Measurements from ENCODE around the gene GTPBP1. TPM values are rescaled to one million over a fixed set of nuclear protein-coding genes. Genes with fewer than 3 reads are reported as not detected.
A peak's percentile ranks its signal among the peaks of the same experiment; 100 is the strongest.

GTPBP1 gene
- total RNA-seq, 1 donor from 2014 or later: 49.8 TPM

- Mint-ChIP-seq H3K9me3 (ENCODE audit: unreplicated experiment) (no peaks in the 10 kb centered on the region), H3K4me3 (ENCODE audit: unreplicated experiment) (no peak overlapping the region), H3K27ac (ENCODE audit: unreplicated experiment) (no peak overlapping the region), H3K27me3 (ENCODE audit: low read depth, unreplicated experiment) (no peaks in the 10 kb centered on the region), H3K36me3 (ENCODE audit: low read depth, unreplicated experiment) (peaks cover 38% of the 10 kb centered on the region), H3K4me1 (ENCODE audit: low read depth, unreplicated experiment) (no peaks in the 10 kb centered on the region)
- no peak overlapping the region for H2AFZ ChIP-seq (ENCODE audit: low read depth, low read length)
- H3K4me1 ChIP-seq (ENCODE audit: insufficient read depth, low read length): peaks cover 5% of the 10 kb centered on the region
- H3K9ac ChIP-seq (ENCODE audit: low read length): no peak overlapping the region
- H3K27ac ChIP-seq (ENCODE audit: low read depth, low read length): no peak overlapping the region
- H4K20me1 ChIP-seq (ENCODE audit: insufficient read depth, low read length): peaks cover 41% of the 10 kb centered on the region
- DNase-seq (ENCODE audit: low read depth) (no peak), FAIRE-seq (no peak)
- no peak overlapping the region for H3K4me3 ChIP-seq (ENCODE audit: insufficient read depth, low read depth, low read length)
- peaks cover 55% of the 10 kb centered on the region for H3K36me3 ChIP-seq (ENCODE audit: insufficient read depth, low read length)
- H3K79me2 ChIP-seq (ENCODE audit: insufficient read depth, low read length): peaks cover 7% of the 10 kb centered on the region
- no peak overlapping the region for H3K4me2 ChIP-seq (ENCODE audit: low read length)
- TF ChIP-seq EZH2 (IDR thresholded peaks at IDR 0.05; ENCODE audit: insufficient read depth, low read length) (no peak), CTCF (IDR thresholded peaks at IDR 0.05; ENCODE audit: insufficient read depth, low read depth, low read length) (no peak)
- H3K9me3 ChIP-seq (ENCODE audit: insufficient read depth, low read depth, low read length): no peaks in the 10 kb centered on the region
- H3K27me3 ChIP-seq (ENCODE audit: insufficient read depth, low read length): no peaks in the 10 kb centered on the region
These were observed 18.4 kb downstream of the GTPBP1 start for GRCh38 chr22:38724176-38724575.

GRCh38 chr22:38724926-38725571 is 19.3 kb downstream of the GTPBP1 start:
- no peak overlapping the region for H3K27ac Mint-ChIP-seq (ENCODE audit: unreplicated experiment)
- H3K9me3 Mint-ChIP-seq (ENCODE audit: unreplicated experiment): no peaks in the 10 kb centered on the region
- H3K9me3 ChIP-seq (ENCODE audit: insufficient read depth, low read depth, low read length): no peaks in the 10 kb centered on the region
- DNase-seq (ENCODE audit: low read depth): no peak
- peaks cover 3% of the 10 kb centered on the region for H3K79me2 ChIP-seq (ENCODE audit: insufficient read depth, low read length)
- no peaks in the 10 kb centered on the region for H3K4me1 Mint-ChIP-seq (ENCODE audit: low read depth, unreplicated experiment)
- no peak overlapping the region for H2AFZ ChIP-seq (ENCODE audit: low read depth, low read length)
- peaks cover 36% of the 10 kb centered on the region for H3K36me3 Mint-ChIP-seq (ENCODE audit: low read depth, unreplicated experiment)
- H3K36me3 ChIP-seq (ENCODE audit: insufficient read depth, low read length): peaks cover 61% of the 10 kb centered on the region
- no peaks in the 10 kb centered on the region for H3K4me1 ChIP-seq (ENCODE audit: insufficient read depth, low read length)
- no peak for FAIRE-seq
- no peak overlapping the region for H3K4me2 ChIP-seq (ENCODE audit: low read length)
- H3K4me3 ChIP-seq (ENCODE audit: insufficient read depth, low read depth, low read length): no peak overlapping the region
- no peak overlapping the region for H3K9ac ChIP-seq (ENCODE audit: low read length)
- no peak overlapping the region for H3K27ac ChIP-seq (ENCODE audit: low read depth, low read length)
- H3K4me3 Mint-ChIP-seq (ENCODE audit: unreplicated experiment): no peak overlapping the region
- H4K20me1 ChIP-seq (ENCODE audit: insufficient read depth, low read length): peaks cover 37% of the 10 kb centered on the region
- TF ChIP-seq CTCF (IDR thresholded peaks at IDR 0.05; ENCODE audit: insufficient read depth, low read depth, low read length) (peak; percentile 50), EZH2 (IDR thresholded peaks at IDR 0.05; ENCODE audit: insufficient read depth, low read length) (no peak)
- H3K27me3 ChIP-seq (ENCODE audit: insufficient read depth, low read length): no peaks in the 10 kb centered on the region
- no peaks in the 10 kb centered on the region for H3K27me3 Mint-ChIP-seq (ENCODE audit: low read depth, unreplicated experiment)

- Mint-ChIP-seq H3K9me3 (ENCODE audit: unreplicated experiment) (no peaks in the 10 kb centered on the region), H3K4me3 (ENCODE audit: unreplicated experiment) (no peak overlapping the region), H3K36me3 (ENCODE audit: low read depth, unreplicated experiment) (peaks cover 45% of the 10 kb centered on the region), H3K27me3 (ENCODE audit: low read depth, unreplicated experiment) (no peaks in the 10 kb centered on the region), H3K27ac (ENCODE audit: unreplicated experiment) (no peak overlapping the region), H3K4me1 (ENCODE audit: low read depth, unreplicated experiment) (no peaks in the 10 kb centered on the region)
- FAIRE-seq: no peak
- DNase-seq (ENCODE audit: low read depth): no peak
- H3K27me3 ChIP-seq (ENCODE audit: insufficient read depth, low read length): no peaks in the 10 kb centered on the region
- no peak overlapping the region for H3K4me3 ChIP-seq (ENCODE audit: insufficient read depth, low read depth, low read length)
- no peak overlapping the region for H2AFZ ChIP-seq (ENCODE audit: low read depth, low read length)
- H3K4me1 ChIP-seq (ENCODE audit: insufficient read depth, low read length): no peaks in the 10 kb centered on the region
- no peak overlapping the region for H3K4me2 ChIP-seq (ENCODE audit: low read length)
- no peaks in the 10 kb centered on the region for H3K9me3 ChIP-seq (ENCODE audit: insufficient read depth, low read depth, low read length)
- H4K20me1 ChIP-seq (ENCODE audit: insufficient read depth, low read length): peaks cover 31% of the 10 kb centered on the region
- no peaks in the 10 kb centered on the region for H3K79me2 ChIP-seq (ENCODE audit: insufficient read depth, low read length)
- H3K9ac ChIP-seq (ENCODE audit: low read length): no peak overlapping the region
- no peak overlapping the region for H3K27ac ChIP-seq (ENCODE audit: low read depth, low read length)
- H3K36me3 ChIP-seq (ENCODE audit: insufficient read depth, low read length): peaks cover 59% of the 10 kb centered on the region
- TF ChIP-seq EZH2 (IDR thresholded peaks at IDR 0.05; ENCODE audit: insufficient read depth, low read length) (no peak), CTCF (IDR thresholded peaks at IDR 0.05; ENCODE audit: insufficient read depth, low read depth, low read length) (no peak)
These were observed 20.3 kb downstream of the GTPBP1 start for GRCh38 chr22:38725900-38726655.
